Upper lobe of right lung (tissue), 1 donor: ENCODE measurements around the gene COL6A6. TPM values are rescaled to one million over a fixed set of nuclear protein-coding genes. Genes with fewer than 3 reads are reported as not detected.

Experiments used
- ATAC-seq: fragments of 200-7000 bp; cut with Tn5 transposase; one replicate; pipeline ENCODE4 v1.9.1; 2020; ENCODE audit warnings: mild to moderate bottlenecking, moderate library complexity
- DNase-seq: peaks from one replicate; pipeline ENCODE4 v3.0.0-alpha.2; 2020
- H3K27ac ChIP-seq: fragments of 200-600 bp; one replicate; pipeline ENCODE4 v1.8.0; 2022
- H3K27me3 ChIP-seq: fragments of 200-600 bp; one replicate; pipeline ENCODE4 v1.8.0; 2022; ENCODE audit warnings: mild to moderate bottlenecking
- H3K36me3 ChIP-seq: fragments of 200-600 bp; one replicate; pipeline ENCODE4 v1.8.0; 2022
- H3K4me1 ChIP-seq: fragments of 200-600 bp; one replicate; pipeline ENCODE4 v1.8.0; 2022
- H3K4me3 ChIP-seq: fragments of 200-600 bp; one replicate; pipeline ENCODE4 v1.8.0; 2022; ENCODE audit warnings: mild to moderate bottlenecking
- H3K9me3 ChIP-seq: fragments of 200-600 bp; one replicate; pipeline ENCODE4 v1.8.0; 2022
- intact Hi-C: fragments of 100-400 bp; cut with DNase I; formaldehyde crosslinking; loops from one replicate; pipeline ENCODE4 v1.11.0; 2022
- total RNA-seq: library from RNA; stranded (reverse); fragmentation: NEBNext Ultra II Directional; extraction: Animal tissue kit (Norgen Biotek cat#: 25700); gene quantifications from one replicate; pipeline ENCODE4 v1.2.1, GENCODE V29; 2021
- TF ChIP-seq, protein P1 (sequence below): fragments of 200-600 bp; IDR thresholded peaks from one replicate; pipeline ENCODE4 v1.8.0; 2022; ENCODE audit warnings: antibody characterized with exemption
- donor health status: DM: no; HTN: yes; CAD: no; lungs with severe emphysema.

Gene COL6A6
- total RNA-seq, 1 donor from 2014 or later: 34.8 TPM

DNA sequence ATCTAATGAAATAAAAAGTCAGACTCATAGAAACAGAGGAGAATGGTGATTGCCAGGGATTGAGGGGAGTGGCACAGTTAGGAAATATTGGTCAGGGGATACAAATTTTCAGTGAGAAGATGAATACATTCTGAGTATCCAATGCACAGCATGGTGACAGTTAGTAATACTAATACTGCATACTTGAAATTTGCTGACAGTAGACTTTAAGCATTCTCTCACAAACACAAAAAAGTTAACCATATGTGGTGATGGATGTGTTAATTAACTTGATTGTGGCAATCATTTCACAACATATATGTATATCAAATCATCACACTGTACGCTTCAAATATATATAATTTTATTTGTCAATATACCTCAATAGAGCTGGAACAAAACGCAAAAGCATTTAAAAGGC, 9.2 kb upstream of the COL6A6 start:
- intact Hi-C loops: no loop called here
- no peak for ATAC-seq
- TF ChIP-seq, protein P1, sequence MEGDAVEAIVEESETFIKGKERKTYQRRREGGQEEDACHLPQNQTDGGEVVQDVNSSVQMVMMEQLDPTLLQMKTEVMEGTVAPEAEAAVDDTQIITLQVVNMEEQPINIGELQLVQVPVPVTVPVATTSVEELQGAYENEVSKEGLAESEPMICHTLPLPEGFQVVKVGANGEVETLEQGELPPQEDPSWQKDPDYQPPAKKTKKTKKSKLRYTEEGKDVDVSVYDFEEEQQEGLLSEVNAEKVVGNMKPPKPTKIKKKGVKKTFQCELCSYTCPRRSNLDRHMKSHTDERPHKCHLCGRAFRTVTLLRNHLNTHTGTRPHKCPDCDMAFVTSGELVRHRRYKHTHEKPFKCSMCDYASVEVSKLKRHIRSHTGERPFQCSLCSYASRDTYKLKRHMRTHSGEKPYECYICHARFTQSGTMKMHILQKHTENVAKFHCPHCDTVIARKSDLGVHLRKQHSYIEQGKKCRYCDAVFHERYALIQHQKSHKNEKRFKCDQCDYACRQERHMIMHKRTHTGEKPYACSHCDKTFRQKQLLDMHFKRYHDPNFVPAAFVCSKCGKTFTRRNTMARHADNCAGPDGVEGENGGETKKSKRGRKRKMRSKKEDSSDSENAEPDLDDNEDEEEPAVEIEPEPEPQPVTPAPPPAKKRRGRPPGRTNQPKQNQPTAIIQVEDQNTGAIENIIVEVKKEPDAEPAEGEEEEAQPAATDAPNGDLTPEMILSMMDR: no peak
- Histone ChIP-seq H3K4me3 (no peak overlapping the region), H3K27ac (no peak overlapping the region), H3K9me3 (no peaks in the 10 kb centered on the region), H3K27me3 (no peaks in the 10 kb centered on the region), H3K36me3 (no peaks in the 10 kb centered on the region), H3K4me1 (peaks cover 4% of the 10 kb centered on the region)
- DNase-seq: no peak

DNA sequence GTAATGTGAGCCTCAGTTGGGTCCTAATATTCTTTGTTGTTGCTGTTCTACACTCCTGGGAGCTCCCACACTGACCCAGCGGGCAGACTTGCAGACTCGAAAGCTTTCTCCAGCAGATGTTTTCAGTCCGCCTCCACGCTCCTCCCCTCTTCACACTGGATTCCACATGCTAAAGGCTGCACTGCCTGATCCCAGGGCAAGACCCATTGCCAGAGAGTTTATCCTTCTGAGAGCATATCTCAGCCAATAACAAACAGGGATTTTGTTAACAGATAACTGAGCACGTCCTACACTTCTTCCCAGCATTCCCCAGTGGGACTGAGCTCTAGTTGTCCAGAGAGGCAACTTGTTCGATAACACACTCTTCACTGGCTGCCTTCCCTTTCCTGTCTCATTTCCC, 8.0 kb upstream of the COL6A6 start:
- no peaks in the 10 kb centered on the region for H3K9me3 ChIP-seq
- H3K27me3 ChIP-seq: no peaks in the 10 kb centered on the region
- TF ChIP-seq, protein P1: no peak
- no peak overlapping the region for H3K4me3 ChIP-seq
- peaks cover 4% of the 10 kb centered on the region for H3K4me1 ChIP-seq
- intact Hi-C loops: no loop called here
- ATAC-seq: peak; percentile 61
- DNase-seq: no peak
- H3K27ac ChIP-seq: no peak overlapping the region
- no peaks in the 10 kb centered on the region for H3K36me3 ChIP-seq

DNA sequence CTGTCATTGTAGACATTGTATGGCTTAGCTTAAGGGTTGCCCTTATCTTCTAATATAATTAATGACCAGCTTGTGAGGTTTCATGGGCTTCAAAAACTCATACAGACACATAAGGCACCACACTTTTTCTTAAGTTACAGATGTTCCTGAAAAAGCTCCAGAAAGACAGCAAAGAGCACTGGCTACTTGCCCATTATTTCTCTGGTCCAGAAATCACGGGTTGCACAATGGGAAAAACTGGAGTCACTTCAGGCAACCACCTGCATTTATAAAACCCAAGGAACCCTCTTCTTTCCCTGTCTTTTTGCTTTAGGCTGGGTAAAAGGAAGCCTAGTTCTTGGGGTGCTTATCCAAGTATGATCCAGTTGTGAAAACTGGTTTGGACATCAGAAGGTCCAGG, 2.3 kb upstream of the COL6A6 start:
- no peak overlapping the region for H3K27ac ChIP-seq
- H3K4me3 ChIP-seq: no peak overlapping the region
- H3K27me3 ChIP-seq: peaks cover 29% of the 10 kb centered on the region
- no peaks in the 10 kb centered on the region for H3K36me3 ChIP-seq
- no peaks in the 10 kb centered on the region for H3K9me3 ChIP-seq
- no peaks in the 10 kb centered on the region for H3K4me1 ChIP-seq
- TF ChIP-seq, protein P1: no peak
- intact Hi-C loops: no loop called here
- no peak for DNase-seq
- ATAC-seq: no peak

DNA sequence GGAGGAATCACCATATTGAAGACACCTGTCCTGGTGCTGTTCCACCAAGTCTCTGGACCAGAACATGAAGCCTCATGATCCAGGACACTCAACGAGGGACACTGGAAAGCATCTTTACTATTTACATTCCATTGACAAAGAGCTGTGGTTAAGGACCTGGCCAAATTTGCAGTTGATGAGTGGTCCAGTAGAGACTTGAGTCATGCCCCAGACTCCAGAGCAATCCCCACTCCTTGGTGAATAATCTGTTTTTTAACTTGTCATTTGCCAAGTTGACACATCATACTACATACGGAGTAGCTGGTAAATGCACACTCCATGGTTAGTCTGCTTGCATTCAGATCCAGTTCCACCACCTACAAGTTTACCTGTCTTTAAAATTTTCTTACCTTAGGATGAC, 1.2 kb upstream of the COL6A6 start:
- H3K4me3 ChIP-seq: no peak overlapping the region
- no peaks in the 10 kb centered on the region for H3K9me3 ChIP-seq
- H3K27ac ChIP-seq: no peak overlapping the region
- intact Hi-C loops: no loop called here
- H3K27me3 ChIP-seq: peaks cover 29% of the 10 kb centered on the region
- no peaks in the 10 kb centered on the region for H3K36me3 ChIP-seq
- H3K4me1 ChIP-seq: no peaks in the 10 kb centered on the region
- TF ChIP-seq, protein P1: no peak
- no peak for ATAC-seq
- no peak for DNase-seq

DNA sequence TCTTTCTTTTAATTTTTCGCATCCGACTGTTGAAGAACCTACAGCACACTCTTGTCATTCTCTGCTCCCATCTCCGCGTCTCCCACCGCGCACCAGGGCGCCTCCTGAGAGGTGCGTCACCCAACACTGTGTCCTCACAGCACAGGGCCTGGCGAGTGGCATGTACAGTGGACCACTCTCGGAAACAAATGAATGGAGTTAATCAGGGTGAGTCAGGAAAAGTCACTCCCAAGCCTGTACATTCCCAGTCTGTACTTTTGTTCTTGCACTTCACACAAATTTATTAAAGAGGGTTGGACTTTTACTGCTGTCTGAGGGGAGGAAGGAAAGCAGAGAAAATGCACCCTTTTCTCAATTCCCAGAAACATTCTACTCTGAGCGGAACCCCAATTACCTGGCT, 625 bp downstream of the COL6A6 start:
- intact Hi-C loops: no loop called here
- no peaks in the 10 kb centered on the region for H3K9me3 ChIP-seq
- no peaks in the 10 kb centered on the region for H3K36me3 ChIP-seq
- TF ChIP-seq, protein P1: no peak
- DNase-seq (no peak), ATAC-seq (peak; percentile 28)
- H3K27ac ChIP-seq: peak overlapping the region; percentile 56
- H3K27me3 ChIP-seq: peaks cover 29% of the 10 kb centered on the region
- no peaks in the 10 kb centered on the region for H3K4me1 ChIP-seq
- H3K4me3 ChIP-seq: peak overlapping the region; percentile 46

DNA sequence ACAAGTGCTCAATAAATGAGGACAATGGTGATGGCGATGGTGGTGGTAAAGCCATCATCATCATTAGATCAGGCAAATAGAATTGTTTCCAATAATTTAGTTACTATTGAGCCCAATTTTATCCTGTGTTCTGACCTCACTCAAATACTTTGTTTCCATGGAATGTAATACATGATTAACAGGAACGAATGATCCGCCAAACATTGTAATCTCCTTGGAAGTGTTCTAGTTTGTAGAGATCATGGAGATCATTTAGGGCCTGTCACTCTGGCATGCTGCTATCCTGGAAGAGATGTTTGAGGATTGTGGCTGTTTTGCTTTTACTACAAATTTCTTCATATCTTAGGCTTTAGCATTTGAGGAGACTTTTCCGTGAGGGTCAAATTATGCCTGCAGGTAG, 2.8 kb downstream of the COL6A6 start:
- DNase-seq (no peak), ATAC-seq (no peak)
- Histone ChIP-seq H3K9me3 (no peaks in the 10 kb centered on the region), H3K27me3 (peaks cover 29% of the 10 kb centered on the region), H3K4me3 (peak overlapping the region; percentile 46), H3K27ac (no peak overlapping the region), H3K36me3 (no peaks in the 10 kb centered on the region), H3K4me1 (no peaks in the 10 kb centered on the region)
- TF ChIP-seq, protein P1: no peak
- intact Hi-C loops: no loop called here
